DMS79 (cell line): ENCODE results near the gene BMPR1A.

Experiments used
- DNase-seq: peaks from one replicate; lab custom pipeline; 2025; lab: John Stamatoyannopoulos, UW

BMPR1A gene

DNA sequence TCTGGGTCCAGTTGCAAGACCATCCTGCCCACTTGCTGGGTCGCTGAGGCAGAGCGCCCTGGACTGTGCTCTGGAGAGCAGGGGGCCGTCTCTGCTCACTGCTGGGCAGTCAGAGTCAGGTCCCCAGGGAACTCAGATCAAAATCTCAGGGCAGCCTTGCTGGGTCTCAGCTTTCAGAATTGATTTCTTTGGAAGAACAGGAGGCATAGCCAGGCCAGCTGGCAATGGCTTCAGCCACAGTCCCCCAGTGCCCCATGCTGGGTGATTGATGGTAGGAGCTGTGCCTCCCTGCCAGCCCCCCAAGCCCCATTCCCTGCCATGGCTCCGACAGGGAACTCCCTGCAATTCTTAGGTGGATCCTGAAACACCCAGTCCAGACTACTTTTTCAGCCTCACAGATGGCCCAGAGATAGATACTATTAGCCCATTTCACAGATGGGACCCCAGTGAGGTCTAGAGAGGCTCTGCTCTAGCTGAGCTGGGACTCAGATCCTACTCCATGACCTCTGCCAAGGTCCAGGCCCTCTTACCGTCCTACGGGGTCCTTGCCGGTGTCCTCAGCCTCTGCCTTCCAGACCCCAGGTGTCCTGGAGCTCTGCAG, 200.5 kb downstream of the BMPR1A start:
- no peak for DNase-seq

DNA sequence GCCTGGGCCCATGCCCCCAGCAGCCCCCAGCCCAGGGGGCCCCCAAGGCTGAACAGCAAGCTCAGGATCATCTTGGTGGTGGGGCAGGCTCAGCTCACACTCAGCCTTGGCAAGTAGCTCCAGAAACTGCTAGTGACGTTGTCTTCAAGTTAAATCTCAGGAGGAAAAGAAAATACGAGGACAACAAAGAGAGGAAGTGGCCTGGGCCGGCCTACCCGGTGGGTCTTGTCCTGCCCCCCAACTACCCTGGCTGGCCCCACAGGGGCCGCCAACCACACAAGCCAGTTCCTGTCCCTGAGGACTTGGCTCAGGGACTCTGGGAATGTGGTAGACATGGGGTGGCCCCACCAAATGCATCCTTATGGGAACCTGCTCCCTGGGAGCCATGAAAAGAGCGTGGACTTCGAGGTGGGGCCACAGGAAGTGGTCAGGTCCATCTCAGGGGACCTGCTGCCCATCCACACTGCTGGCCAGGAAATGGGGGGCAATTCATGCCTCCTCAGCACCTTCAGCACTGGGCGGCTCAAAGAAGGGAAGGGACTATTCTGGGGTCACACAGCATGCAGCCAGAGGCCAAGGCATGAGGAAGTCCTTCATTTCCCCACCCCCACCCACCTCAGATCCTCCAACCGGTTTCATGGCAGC, 201.2 kb downstream of the BMPR1A start, which contains the start of gene MMRN2:
MMRN2 (minus strand) TSS at position 145 of the 645 bp plus-strand sequence; CDS start at position 71, 74 bp downstream.
- no peak for DNase-seq

DNA sequence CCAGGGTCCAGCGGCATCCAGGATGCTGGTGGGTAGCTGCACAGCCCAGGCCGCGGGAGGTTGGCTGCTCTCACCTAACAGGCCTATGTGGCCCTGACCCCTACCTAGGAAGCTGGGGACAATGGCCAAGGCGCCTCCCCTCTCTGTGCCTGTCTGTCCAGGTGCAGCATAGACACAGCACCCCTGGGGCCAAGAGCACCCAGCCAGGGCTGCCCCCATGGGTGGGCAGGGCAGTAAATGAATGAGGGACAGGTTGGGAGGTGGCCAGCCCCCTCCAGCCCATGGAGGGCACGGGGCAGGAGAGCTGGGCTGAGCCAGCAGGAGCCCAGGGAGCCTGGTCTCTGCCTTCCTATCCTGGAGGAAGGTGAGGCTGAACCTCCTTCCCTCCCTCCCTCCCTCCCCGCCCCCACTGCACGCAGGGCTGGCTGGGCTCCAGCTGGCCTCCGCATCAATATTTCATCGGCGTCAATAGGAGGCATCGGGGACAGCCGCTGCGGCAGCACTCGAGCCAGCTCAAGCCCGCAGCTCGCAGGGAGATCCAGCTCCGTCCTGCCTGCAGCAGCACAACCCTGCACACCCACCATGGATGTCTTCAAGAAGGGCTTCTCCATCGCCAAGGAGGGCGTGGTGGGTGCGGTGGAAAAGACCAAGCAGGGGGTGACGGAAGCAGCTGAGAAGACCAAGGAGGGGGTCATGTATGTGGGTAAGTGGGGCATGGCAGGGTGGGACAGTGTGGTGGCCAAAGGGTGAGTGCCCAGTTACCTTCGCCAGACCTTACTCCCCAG, 201.9 kb downstream of the BMPR1A start, which contains the start of gene SNCG:
SNCG (plus strand) TSS at position 484 of the 785 bp plus-strand sequence; CDS start at position 583, 99 bp downstream.
- no peak for DNase-seq

DNA sequence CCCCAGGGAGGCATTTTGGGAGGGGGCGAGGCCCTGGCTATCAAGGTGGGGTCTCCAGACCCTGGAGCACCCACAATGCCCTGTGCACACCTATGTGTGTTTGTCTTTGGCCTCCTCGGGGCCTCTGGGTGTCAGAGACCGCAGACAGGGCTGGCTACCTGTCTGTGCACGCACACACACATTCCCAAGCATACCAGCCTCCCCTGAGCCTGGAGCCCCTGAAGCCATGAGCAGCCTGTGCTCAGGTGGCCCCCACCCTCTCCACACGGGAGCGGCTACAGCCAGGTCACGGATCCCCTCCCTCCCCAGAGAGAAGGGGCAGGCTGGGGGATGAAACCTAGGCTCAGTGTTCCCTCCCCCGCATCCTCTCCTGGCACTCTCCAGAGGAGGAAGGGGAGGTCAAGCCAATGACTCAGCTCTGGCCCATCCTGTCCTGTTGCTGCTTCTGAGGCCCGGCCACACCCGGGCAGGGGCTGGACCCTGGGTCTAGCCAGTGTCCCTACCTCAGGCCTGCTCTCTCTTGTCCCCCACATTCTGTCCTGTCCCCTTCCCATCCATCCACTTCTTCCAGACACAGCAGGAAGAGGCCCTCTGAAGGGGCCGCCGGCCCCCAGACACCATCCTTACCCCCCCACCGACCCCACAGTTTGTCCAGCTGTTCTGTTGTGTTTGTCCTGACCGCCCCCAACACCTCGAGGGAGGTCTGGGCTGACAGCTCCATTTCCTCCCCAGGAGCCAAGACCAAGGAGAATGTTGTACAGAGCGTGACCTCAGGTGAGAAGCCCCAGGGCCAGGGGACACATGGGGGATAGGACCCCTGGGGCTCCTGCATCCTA, 202.7 kb downstream of the BMPR1A start:
- DNase-seq: no peak

DNA sequence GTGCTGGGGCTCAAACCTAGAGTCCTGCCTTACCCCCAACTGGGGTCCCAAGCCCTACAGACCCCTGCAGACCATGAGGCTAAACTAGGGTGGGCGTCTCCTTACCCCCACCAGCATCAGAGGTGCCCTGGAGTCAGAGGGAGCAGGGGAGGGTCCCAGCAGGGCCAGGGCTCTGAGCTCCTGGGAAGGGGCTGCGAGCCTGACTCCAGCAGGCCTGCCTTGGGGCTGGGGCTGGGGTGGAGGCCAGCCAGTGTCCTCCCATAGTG, 203.3 kb downstream of the BMPR1A start:
- DNase-seq: no peak

DNA sequence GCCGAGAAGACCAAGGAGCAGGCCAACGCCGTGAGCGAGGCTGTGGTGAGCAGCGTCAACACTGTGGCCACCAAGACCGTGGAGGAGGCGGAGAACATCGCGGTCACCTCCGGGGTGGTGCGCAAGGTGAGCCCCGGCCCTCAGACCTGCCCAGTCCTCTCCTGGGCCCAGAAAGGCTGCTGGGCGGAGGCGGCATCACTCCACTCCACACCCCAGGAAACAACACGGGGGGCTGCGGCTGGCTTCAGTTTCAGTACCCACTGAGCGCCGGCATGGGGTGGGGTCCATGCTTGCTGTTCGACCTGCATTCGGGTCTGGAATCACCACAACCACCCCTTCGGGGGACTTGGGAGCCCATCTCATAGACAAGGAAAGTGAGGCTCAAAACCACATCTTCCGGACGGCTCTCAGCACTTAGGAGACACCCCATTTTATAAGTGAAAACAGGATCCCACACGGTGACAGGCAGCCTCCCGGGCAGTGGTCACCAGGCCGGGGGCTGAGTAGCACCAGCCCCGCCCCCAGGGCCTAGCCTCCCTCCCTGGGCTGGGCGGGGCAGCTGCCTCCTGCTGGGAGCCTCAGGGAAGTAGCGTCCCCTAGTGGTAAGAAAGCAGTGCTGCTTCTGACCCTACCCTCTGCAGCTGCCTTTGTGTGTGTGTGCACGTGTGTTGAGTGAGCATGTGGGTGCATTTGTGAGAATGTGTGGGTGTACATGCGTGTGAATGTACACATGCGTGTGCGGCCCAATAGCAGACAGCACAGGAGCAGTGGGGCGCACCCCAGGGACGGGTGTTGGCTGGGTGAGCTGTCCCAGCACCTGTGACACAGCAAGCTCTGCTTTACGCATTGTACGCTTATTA, 203.8 kb downstream of the BMPR1A start:
- no peak for DNase-seq

DNA sequence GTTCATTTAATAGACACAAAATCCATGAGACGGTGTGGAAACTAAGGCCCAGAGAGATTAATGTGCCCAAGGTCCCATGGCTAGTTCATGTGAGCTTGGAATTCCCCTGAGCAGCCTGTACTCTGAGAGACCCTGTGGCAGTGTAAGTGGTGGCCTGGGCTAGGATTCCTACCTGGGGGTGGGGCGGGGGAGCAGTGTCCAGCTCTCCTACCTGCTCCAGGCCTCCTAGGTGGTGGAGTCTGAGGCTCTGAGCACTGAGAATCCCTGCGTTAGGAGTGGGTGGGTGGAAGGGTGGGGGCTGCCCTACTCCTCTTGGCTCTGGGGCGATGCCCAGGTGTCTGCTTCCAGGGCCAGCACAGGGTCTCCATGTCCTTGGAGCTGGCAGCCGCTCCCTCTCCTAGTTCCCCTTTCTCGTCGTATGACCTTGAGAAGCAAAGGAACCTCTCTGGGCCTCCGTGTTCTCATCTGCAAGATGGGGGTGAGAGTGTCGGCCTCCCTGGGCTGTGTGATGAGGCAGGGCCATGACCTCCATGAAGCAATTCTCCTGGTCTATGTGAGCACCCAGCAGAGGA, 204.5 kb downstream of the BMPR1A start:
- no peak for DNase-seq

DNA sequence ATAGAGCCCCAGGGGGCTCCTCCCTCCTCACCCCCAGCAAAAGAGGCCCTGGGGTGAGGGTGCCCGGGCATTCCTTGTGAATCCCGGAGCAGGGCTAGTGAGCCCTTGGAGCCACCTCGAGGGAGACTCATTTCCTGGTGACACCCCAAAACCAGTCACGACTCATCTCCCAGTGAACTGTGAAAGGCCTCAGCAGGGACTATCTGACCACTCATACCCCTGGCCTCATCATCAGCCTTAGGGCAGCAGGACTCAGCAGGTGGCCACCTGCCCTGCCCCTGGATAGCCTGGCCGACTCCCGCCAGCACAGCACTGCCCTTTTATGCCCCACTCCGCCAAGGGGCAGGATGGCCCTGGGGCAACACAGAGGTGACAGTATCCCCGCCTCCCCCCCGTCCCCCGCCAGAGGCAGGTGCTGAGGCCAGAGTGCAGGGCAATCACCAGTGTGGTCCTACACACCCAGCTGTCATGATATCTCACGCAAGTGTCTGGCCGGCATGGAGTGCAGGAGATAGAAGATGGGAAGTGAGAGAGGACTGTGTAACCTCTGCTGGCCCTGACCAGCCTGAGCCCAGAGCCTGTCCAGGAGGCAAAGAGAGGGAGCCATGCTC, 205.2 kb downstream of the BMPR1A start:
- no peak for DNase-seq

DNA sequence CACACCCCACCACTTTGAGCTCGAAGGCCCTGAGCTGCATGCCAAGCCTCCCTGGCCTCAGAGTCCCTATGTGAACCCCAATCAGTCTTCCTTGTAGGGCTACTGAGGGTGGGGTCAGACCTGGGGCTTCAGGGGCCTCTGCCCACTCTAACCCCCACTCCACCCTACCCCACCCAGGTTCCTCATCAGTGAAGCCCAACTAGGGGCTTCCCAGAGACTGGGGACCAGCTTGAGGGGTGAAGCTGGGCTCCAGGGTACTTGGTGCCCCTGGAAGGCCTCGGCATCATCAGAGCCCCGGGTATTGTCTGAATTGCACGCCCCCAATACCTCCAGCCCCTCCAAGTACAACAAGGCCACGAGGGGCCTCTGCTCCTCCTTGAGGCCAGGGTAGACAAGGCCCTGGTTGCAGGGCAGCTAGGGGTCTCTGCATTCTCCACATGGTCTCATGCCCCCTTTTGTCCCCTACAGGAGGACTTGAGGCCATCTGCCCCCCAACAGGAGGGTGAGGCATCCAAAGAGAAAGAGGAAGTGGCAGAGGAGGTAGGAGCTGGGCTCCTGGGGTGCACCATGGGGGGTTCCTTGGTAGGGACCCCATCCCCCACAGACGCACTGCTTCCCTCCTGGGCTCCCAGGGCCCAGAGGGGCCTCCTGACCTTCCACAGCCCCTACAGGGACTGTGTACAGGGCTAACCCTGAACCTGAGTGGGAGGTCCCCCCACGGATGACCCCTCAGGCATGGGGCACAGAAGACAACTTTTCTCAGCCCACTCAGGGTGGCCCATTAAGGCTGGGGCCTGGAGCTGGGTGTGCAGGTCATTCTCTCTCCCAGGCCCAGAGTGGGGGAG, 205.9 kb downstream of the BMPR1A start:
- DNase-seq: no peak

DNA sequence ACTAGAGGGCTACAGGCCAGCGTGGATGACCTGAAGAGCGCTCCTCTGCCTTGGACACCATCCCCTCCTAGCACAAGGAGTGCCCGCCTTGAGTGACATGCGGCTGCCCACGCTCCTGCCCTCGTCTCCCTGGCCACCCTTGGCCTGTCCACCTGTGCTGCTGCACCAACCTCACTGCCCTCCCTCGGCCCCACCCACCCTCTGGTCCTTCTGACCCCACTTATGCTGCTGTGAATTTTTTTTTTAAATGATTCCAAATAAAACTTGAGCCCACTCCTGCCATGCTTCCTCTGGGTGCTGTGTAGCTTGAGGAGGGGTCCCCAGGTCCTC, 206.5 kb downstream of the BMPR1A start:
- DNase-seq: no peak

DNA sequence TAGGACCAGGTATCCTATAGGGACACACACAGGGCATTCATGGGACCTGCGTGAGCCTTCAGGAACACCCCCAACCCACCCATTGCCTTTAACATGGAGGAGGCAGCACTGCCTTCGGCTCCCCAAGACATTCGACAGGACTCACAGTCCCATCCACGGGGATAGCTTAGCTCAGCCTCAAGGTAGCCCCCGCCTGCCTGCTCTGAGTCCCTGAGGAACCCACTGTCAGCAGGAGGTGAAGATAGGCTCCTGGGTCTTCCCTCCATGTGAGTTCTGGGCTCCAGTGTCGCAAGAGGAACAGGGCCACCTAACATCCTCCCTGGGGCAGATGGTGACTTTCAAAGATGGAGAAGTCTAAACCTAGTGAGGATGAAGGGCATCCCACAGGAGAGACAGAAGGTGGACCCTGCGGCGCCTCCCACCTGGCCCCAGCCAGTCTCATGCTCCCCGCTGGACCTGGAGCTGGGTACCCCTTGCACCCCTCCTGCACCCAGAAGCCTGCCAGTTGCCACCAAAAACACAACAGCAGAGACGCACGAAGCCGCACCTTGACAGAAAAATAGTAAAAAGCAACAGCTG, 207.0 kb downstream of the BMPR1A start:
- DNase-seq: no peak

DNA sequence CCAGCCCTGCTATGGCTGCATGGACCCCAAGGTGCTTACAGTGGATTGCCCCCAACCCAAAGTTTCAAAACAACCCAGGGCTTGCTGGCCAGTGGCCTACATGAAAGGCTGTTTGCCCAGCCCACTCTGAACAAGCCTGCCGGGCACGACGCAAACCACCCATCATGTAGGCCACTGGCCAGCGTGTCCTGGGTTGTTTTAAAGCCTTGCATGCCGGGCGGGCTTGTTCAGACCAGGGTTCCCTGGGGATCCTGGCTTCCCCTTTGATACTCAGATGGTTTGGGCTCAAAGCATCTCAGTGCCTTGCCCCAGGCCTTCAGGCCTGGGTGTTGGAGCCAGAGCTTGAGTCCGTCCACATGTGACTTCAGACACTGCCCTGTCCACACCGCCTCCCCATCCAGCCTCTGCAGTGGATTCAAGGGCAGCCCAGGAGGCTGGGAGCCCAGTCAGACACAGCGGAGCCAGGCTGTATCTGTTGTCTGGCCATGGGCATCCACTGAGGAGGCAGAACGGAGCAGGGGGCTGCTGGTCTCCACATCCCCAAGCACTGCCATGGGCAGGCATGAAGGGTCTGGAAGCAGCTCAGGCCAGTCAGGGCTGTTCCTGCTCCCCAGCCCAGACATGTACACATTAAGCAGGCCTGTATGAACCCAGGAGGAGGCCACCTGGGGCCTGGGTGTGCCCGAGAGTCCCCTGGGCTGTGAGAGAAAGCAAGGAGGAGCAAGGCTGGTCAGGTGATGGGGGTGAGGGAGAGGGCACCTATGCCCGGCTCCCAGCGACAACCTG, 207.8 kb downstream of the BMPR1A start:
- DNase-seq: no peak

DNA sequence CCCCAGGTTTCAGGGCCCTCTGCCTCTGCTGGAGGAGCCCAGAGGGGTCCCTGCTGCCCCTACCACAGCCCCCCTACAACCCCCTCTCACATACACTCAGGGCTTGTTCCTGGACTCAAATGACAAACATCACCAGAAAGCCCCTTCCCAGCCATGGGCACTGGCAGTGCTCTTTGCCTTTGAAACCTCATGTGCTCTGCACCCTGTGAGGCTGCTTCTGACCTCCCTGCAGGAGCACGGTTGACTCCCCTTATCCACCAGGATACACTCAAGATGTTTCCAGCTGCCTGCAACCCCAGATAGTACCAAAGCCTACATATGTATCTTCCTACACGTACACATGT, 208.4 kb downstream of the BMPR1A start:
- no peak for DNase-seq

DNA sequence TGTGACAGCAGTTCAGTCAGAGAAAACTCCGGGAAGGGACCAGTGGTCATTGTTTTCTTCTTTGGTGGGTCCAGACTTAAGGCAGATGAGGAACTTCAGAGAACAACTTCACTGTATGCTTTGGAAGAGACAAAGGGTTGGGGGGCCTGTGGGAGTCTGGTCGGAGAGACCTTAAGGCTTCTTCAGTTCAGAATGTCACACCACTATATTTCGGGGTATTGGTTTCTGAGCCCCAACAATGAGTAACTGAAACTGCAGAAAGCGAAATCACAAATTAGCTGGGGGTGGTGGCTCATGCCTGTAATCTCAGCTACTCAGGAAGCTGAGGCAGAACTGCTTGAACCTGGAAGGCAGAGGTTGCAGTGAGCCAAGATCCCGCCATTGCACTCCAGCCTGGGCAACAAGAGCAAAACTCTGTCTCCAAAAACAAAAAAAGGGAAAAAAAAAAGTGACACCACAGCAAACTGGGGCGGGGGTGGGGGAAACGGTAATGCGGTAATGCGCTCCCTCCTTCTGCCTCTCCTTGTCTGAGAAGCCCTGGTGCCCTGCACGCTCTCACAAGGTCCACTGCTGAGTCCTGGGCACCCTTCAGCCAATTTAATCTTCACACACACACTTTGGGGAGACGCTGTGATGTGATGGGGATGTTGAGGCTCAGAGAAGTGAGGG, 209.7 kb downstream of the BMPR1A start:
- no peak for DNase-seq

DNA sequence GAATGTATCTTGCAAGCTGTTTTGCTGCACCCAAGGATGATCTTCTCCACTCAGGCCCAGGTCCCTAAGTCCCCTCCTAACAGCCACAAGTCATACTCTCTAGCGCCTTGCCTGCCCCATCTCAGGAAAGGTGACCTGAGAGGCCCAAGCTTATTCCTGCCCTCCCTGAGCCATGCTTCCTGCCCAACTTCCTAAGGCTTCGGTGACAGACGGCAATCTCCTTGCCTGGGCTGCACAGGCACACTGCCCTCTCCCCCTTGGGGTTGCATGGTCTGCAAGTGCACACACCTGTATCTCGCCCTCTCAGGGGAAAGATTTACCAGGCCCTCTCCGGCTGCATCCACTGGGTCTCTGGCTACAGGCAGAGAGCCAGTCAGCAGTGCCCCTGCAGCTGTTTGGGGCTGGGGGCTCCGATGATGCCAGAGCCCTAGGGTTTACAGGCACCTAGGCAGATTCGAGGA, 211.1 kb downstream of the BMPR1A start:
- no peak for DNase-seq

DNA sequence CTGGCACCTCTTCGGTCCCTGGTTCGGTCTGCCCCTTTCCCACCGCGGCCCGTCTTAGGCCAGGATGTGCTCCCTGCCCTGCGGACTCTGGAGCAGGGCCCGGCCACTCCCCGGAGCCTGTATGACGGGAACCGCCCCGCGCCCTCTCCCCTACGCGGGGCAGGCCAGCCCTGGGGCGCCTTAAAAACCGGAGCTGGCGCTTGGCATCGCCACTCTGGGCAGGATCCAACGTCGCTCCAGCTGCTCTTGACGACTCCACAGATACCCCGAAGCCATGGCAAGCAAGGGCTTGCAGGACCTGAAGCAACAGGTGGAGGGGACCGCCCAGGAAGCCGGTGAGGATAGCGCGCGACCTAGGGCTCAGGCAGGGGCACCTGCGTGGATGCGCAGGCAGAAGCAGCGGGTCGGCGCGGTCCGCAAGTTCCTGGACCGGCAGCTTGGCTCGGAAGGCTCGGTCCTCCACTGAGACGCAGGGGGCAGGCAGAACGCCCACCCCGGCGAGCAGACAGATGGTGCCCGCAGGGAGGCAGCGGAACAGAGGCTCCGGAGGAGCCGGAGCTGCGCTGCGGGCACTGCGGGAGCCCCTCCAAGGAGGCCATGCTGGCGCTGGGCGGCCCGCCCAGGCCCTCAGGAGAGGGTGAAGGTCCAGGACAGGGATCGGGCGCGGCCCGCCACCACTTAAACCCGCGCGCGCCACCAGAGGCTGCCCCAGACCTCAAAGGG, 212.0 kb downstream of the BMPR1A start, which contains the start of gene ADIRF:
ADIRF (plus strand) TSS at position 212 of the 723 bp plus-strand sequence; CDS start at position 275, 63 bp downstream.
- DNase-seq: peak; percentile 29

DNA sequence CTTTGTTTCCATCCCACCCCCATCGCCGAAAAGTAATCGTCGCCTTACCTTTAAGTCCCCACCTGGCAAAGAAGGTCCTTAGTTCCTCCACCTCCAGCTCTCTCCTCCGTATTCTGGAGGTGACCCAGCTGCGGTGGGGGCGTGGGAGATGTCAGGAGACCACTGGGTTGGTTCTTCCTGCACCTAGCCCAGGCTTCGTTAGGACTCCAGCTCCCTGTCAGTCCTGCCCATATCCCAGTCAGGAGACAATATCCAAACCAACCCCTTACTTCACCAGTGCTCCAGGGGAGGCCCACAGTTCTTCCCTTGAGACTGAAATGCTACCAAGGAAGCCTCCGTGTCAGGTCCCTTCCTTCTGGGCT, 212.6 kb downstream of the BMPR1A start:
- DNase-seq: no peak
